Putamen (tissue), 1 donor: ENCODE measurements around the gene CFAP54.
A peak's percentile ranks its signal among the peaks of the same experiment; 100 is the strongest.
"Not testable (repeated sequence)": the region's sequence is repeated elsewhere in the genome, so short reads cannot be mapped to it uniquely, and the experiment has no call there.

Source experiments
- DNase-seq: peaks from one replicate; pipeline ENCODE4 v3.0.0-alpha.2; 2016; ENCODE audit warnings: low spot score

CFAP54 gene

DNA sequence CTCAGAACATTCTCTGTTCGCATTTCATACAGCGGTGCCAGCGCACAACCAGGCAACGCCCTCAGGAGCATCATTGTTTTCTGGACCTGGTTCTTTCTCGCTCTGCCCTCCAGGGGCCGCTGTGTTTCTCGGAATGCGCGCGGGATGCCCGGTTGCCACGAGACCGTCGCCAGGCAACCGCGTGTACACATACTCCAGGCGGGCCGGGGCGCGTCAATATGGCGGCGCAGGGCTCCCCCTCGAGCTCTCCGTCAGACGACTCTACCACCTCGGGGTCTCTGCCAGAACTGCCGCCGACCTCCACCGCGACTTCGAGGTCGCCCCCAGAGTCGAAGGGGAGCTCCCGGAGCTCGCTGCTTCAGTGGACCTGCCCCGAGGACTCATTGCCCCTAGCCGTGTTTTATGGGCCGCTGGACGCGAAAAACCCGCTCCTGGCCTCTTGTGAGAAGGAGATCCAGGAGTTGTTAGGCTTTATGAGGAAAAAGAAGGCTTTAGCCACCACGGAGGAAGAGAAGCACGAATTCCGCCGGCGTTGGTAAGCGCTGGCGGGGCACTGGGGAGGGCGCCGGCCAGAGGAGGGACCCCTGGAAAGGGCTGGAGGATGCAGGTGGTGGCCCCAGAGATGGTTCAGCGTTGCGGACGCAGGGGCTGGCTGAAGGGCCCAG lies at the start of gene CFAP54:
Gene CFAP54, plus strand, starts transcription at position 186 of the 665 bp plus-strand sequence. Its CDS starts 33 bp downstream, at position 219.
- peak; percentile 93 for DNase-seq

- DNase-seq, result no peak
These were observed 47.6 kb upstream of the CFAP54 start for GRCh38 chr12:96441816-96442215.

- DNase-seq, result no peak
These were observed 46.5 kb upstream of the CFAP54 start for GRCh38 chr12:96442906-96443305.

GRCh38 chr12:96444399-96444798 lies 45.0 kb upstream of the CFAP54 start:
- no peak for DNase-seq

DNA sequence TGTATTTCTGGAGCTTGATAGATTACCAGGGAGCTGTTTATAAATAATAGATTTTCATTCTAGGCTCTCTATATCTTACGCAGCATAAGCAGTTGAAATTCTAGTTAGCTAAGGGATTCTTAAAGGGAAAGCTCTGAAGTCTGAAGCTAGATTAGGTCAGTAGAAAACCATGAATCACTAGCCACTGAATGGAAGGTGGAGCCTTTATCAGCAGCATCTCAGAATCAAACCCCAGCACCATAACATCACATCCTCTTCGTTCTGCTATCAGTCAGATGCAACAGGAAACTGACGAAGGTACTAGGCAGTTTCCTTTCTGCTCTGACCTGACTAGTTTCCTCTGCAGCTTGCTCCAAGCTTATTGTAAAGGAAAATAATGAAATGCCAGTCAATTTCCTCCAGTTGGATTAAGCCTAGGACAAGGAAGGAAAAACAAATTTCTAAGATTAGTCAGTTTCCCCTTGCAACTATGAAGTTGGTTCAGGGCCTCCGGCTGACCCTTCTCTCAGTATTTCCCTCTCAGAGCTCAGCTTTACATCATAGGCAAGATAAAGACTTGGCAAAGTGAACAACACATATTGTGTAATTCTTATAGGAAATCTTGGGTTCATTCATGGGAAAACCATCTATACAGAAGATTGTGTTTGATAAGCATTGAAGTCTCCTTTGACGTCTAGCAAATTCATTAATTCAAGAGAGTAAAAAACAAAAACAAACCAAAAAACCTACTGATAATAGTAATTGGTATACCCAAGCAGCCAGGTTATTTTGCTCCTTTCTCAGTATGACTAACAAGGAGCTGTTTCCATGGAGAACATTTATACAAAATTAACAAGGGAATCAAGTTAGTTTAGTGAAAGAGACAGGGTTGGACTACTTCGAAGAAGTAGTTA lies 43.4 kb upstream of the CFAP54 start:
- no peak for DNase-seq

- DNase-seq, result no peak
These were observed 42.1 kb upstream of the CFAP54 start for GRCh38 chr12:96447256-96447655.

- no peak for DNase-seq
These were observed 41.1 kb upstream of the CFAP54 start for GRCh38 chr12:96448300-96448699.

GRCh38 chr12:96452261-96452922 lies 37.0 kb upstream of the CFAP54 start:
- DNase-seq, result no peak

DNA sequence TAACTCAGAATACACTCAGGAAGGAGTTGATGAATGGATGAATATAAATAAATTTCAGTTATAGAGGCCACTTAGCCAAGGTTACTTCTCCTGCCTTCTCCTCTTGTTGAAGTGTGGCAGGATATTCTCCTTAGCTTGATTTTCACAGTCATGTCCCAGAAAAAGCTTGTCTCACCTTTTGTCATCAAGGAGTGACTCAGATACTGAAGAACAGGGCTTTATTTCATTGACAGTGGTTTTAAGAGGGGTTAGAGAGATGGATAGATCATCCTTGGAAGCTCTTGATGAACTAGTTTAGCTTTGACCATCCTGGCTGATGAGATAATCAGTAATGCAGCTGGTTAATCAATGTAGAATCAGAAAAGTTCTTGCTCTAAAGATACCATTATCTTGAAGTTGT lies 35.0 kb upstream of the CFAP54 start:
- DNase-seq, result no peak

DNA sequence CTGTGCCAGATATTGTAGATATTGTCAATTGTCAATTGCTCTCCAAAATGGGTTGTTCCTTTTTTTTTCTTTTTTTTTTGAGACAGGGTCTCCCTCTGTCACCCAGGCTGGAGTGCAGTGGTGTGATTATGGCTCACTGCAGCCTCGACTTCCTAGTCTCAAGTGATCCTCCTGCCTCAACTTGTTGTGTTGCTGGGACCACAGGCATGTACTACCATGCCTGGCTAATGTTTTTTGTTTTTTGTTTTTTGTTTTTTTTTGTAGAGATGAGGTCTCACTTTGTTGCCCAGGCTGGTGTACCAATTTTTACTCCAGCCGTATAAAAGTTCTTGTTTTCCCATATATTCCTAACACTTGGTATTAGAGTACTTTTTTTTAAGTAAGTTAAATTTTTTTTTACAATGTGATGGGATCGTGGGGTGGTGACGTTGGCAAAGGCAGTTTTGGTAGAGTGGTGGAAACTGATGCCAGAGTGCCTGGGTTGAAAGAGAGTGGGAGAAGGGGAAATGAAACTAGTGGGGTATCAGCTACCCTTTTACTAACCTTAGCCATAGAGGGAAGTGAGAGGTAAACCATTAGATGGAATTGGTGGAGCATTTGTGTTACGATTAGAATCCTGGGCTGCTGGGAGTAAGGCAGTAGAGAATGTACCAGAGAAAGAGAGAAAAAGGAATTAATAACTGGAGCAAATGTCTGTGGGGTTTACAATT lies 33.0 kb upstream of the CFAP54 start:
- no peak for DNase-seq

DNA sequence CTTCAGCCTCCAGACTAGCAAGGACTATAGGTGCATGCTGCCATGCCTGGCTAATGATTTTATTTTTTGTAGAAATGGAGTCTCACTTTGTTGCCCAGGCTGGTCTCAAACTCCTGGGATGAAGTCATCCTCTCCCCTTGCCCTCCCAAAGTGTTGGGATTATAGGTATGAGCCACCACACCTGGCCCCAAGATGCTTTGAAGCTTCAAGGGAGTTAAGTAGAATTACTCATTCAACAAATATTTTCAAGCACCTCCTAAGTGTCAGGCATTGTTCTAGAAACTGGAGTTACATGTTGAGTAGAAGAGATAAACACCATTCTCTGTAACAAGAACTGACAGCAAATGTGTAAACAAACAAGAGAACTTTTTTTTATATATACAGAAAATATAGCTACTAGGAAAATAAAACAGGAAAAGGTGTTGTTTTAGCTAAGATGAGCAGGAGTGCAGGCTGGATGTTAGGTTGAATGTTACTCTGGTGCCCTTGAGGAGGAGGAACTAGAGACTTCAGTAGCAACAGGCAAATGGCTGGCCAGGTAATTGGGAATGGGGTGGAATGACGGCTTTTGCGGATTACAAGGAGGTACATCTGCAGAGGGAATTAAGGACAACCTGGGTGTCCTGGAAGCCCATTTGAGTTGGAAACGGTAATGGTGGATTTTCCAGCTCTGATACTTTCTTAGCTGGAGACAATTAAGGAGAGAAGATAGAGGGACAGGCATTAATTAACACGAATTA lies 32.0 kb upstream of the CFAP54 start:
- DNase-seq, result no peak

DNA sequence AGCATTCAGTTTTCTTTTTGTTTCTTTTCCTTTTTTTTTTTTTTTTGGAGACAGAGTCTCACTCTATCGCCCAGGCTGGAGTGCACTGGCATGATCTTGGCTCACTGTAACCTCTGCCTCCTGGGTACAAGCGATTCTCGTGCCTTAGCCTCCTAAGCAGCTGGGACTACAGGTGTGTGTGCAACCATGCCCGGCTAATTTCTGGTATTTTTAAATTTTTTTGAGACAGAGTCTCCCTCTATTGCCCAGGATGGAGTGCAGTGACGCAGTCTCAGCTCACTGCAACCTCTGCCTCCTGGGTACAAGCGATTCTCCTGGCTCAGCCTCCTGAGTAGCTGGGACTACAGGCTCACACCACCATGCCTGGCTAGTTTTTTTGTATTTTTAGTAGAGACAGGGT lies 30.1 kb upstream of the CFAP54 start:
- not testable (repeated sequence) for DNase-seq

- DNase-seq, result no peak
These were observed 26.7 kb upstream of the CFAP54 start for GRCh38 chr12:96462571-96463280.

- DNase-seq, result peak; percentile 81
These were observed 23.5 kb upstream of the CFAP54 start for GRCh38 chr12:96465896-96466295.

DNA sequence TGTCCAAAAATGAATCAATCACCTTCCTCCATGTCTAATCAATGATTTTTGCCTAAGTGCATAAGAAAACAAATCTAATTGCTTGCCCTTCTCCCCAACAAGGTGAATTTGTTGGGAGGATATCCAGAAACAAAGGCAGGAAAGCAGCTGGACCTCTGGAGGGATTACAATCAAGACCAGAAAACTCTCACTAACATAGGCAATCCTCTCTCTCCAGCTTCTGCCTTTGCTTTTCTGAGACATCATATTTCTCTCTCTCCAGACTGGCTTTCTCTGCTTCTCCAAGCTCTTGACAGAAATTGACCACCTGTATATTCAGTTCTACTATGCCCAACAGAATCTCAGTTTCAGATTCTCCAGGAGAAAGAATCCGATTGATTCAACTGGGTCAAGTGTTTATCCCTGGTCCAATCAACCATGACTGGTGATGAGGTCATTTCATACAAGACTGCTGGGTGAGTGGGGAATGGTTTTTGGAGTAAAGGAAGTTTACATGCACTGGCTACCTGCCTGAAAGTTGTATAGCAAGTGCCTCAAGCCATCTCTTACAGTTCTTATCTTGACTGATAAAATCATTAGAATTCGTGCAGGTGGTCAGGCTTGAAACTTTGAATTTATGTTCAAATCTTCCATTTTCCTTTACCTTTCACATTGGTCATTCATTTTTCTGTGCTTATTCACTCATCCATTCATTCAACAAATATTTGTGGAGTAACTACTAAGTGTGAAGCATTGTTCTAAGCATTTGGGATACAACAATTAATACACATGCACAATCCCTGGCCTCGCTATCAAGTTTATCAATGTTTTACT lies 22.2 kb upstream of the CFAP54 start:
- no peak for DNase-seq

GRCh38 chr12:96471368-96472050 lies 17.9 kb upstream of the CFAP54 start:
- no peak for DNase-seq

DNA sequence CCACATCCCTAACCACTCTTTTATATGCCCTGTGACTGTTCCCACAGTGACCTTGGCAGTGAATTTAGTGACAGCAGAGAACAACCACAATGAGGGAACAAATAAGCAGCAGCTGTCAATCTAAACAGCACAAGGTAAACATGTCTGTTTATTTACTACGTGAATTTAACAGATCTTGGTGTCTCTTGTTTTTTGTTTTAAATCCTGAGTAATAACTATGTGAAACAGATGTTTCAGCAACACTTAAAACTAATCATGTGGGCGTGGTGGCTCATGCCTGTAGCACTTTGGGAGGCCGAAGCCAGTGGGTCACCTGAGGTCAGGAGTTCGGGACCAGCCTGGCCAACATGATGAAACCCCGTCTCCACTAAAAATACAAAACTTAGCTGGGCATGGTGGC lies 17.0 kb upstream of the CFAP54 start:
- DNase-seq, result no peak

- DNase-seq, result no peak
These were observed 15.8 kb upstream of the CFAP54 start for GRCh38 chr12:96473394-96474093.

DNA sequence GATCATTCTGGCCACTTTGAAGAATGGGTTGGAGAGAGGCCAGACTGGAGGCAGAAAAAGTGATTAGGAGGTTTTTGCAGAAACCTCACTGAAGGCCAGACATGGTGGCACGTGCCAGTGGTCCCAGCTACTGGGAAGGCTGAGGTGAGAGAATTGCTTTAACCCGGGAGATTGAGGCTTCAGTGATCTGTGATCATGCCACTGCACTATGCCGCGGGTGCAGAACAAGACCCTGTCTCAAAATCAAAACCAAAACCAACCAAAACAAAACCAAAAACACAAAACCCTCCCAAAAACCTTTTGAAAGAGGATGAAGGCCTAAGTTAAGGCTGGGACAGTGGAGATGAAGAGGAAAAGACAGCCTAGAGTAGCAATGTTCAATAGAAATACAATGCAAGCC lies 15.2 kb upstream of the CFAP54 start:
- no peak for DNase-seq
